PFSK-1 (cell line): ENCODE results near the gene RPS3.

Source experiments
- FOXP2 ChIP-seq: optimal IDR thresholded peaks from 2 replicates; pipeline ENCODE3; 2011; ENCODE audit warnings: borderline replicate concordance, control low read depth, inconsistent platforms; ENCODE audit not compliant: insufficient read depth; ENCODE audit errors: extremely low read length, extremely low read depth
- POLR2AphosphoS5 ChIP-seq: IDR thresholded peaks from 2 replicates; pipeline ENCODE4 v1.6.1; 2012; ENCODE audit warnings: low read depth, mild to moderate bottlenecking, control low read depth, low read length, moderate library complexity
- REST ChIP-seq, 2 experiments: IDR thresholded peaks; 2 replicates each; pipeline versions ENCODE4 v1.6.1 to v1.8.0; 2011 to 2012; ENCODE audit warnings: low read depth in 2 of 2, low read length in 2 of 2, control low read depth in 1 of 2, inconsistent platforms in 1 of 2, mild to moderate bottlenecking in 1 of 2, moderate library complexity in 1 of 2; ENCODE audit not compliant: insufficient read depth in 1 of 2
- SIN3A ChIP-seq: IDR thresholded peaks from 2 replicates; pipeline ENCODE4 v1.6.1; 2012; ENCODE audit warnings: mild to moderate bottlenecking, low read length, moderate library complexity, borderline replicate concordance; ENCODE audit not compliant: insufficient read depth
- TAF1 ChIP-seq: IDR thresholded peaks from 2 replicates; pipeline ENCODE4 v1.6.1; 2012; ENCODE audit warnings: low read length, control low read depth, borderline replicate concordance; ENCODE audit not compliant: insufficient read depth

Gene RPS3

GRCh38 chr11:75441804-75442132 lies 42.5 kb downstream of the RPS3 start:
- TF ChIP-seq TAF1 (no peak), SIN3A (no peak), FOXP2 (no peak), REST (IDR thresholded peaks at IDR 0.05; ENCODE audit: insufficient read depth in 1 of 2, low read depth in 2 of 2, low read length in 2 of 2) (no peak), POLR2AphosphoS5 (no peak)

- TF ChIP-seq REST (IDR thresholded peaks at IDR 0.05; ENCODE audit: insufficient read depth in 1 of 2, low read depth in 2 of 2, low read length in 2 of 2) (no peak), SIN3A (no peak), POLR2AphosphoS5 (no peak), FOXP2 (no peak), TAF1 (no peak)
These were observed 43.0 kb downstream of the RPS3 start for GRCh38 chr11:75442161-75442885.

DNA sequence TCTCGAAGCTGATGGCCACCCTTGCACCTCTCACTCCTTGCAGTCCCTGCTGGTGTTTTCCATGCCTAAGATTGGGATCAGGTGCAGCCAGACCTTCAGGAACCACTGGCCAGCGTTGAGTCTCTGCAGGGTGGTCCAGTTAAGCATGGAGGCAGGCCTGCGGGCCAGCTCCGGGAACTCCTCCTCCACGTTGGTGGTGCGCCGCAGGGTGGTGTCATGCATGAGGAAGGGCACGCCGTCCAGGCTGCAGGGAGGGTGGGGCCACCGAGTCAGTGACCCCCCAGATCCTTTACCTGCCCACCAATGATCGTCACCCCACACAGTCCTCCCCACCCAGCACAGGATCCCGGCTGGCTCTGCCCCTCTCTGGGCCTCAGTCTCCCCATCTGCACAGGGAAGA lies 43.7 kb downstream of the RPS3 start:
- no peak for TF ChIP-seq POLR2AphosphoS5

DNA sequence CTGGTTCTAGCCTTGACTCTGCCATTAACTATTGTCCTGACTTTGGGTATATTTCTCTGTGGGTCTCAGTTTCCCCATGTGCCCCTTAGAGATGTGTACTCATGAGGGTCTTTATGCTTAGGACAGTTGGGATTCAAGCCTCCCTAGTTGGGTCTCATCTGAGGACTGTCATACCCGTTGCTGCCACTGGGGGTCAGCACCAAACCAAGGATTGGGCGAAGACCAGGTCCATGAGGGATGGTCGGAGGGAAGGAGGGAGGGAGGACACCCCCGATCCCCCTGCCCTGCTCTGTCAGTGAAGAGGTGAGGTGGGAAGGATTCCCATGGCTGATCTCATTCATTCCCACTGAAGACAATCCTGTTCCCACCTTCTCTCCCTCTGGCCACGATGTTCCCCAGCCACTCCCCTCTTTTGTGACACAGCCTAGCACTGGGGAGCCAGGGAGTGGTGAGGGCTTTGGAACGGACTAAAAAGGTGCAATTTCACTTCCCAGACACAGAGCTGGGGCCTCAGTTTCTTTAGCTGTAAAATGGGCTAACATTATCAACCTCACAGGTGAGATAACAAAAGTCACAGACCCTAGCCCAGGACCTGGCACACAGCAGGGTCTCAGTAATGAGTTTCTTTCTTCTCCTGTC lies 46.1 kb downstream of the RPS3 start:
- TF ChIP-seq SIN3A (no peak), TAF1 (no peak), FOXP2 (no peak), REST (IDR thresholded peaks at IDR 0.05; ENCODE audit: insufficient read depth in 1 of 2, low read depth in 2 of 2, low read length in 2 of 2) (no peak), POLR2AphosphoS5 (no peak)

DNA sequence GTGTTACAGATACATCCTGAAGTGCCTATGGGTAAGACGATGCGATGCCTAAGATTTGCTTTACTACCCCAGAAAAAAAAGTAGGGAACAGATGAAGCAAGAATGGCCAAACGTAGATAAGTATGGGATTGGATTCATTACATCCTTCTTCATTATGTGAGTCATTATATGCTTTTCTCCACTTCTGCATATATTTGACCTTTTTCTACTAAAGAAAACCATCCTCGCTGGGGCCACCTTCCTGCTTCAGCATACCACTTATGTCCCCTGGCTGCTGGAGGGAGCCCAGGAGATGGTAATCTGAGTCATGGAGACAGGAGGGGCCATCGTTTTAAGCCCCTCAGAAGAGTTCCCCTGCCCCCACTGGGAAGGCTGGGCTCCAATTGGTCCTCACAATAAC lies 48.1 kb downstream of the RPS3 start:
- TF ChIP-seq FOXP2 = no peak
- no peak for TF ChIP-seq SIN3A
- TF ChIP-seq TAF1 = no peak
- no peak for TF ChIP-seq REST (IDR thresholded peaks at IDR 0.05; ENCODE audit: insufficient read depth in 1 of 2, low read depth in 2 of 2, low read length in 2 of 2)
- no peak for TF ChIP-seq POLR2AphosphoS5
